ENCODE data around the gene CCDC82.
A peak's percentile ranks its signal among the peaks of the same experiment; 100 is the strongest.
"Not testable (repeated sequence)": the region's sequence is repeated elsewhere in the genome, so short reads cannot be mapped to it uniquely, and the experiment has no call there.

Gene CCDC82

GRCh38 chr11:96412761-96413381 is 23.2 kb upstream of the CCDC82 start:
- ChIA-PET POLR2A (interaction anchor here (1.3 kb wide), 1 partner anchor 23 kb away, joined by 3 read pairs; the partner anchor contains the start of genes CCDC82 and JRKL), CTCF (no interaction called here)
- no peak for DNase-seq (ENCODE audit: extremely low spot score)
- TF ChIP-seq TARDBP (IDR thresholded peaks at IDR 0.05) (no peak), NFRKB (IDR thresholded peaks at IDR 0.05) (no peak), PKNOX1 (IDR thresholded peaks at IDR 0.05) (no peak), LEF1 (IDR thresholded peaks at IDR 0.05; ENCODE audit: borderline replicate concordance) (no peak), CTBP1 (IDR thresholded peaks at IDR 0.05; ENCODE audit: borderline replicate concordance) (no peak)

- POLR2A ChIA-PET; DNase-seq (ENCODE audit: extremely low spot score); CTCF ChIA-PET: not testable (repeated sequence)
- peak; percentile 53; the same call in 1 of the 2 replicates for TF ChIP-seq L3MBTL2 (conservative IDR thresholded peaks at IDR 0.05)
Measured at GRCh38 chr11:96411412-96411811, 21.7 kb upstream of the CCDC82 start.

- DNase-seq (ENCODE audit: extremely low spot score): no peak
- POLR2A ChIA-PET: no interaction called here
- CTCF ChIA-PET: no interaction called here
- TF ChIP-seq ZNF384 (IDR thresholded peaks at IDR 0.05) (no peak), ELF4 (IDR thresholded peaks at IDR 0.05) (no peak), LEF1 (IDR thresholded peaks at IDR 0.05; ENCODE audit: borderline replicate concordance) (no peak), CTBP1 (IDR thresholded peaks at IDR 0.05; ENCODE audit: borderline replicate concordance) (no peak), PKNOX1 (IDR thresholded peaks at IDR 0.05) (no peak), SUZ12 (IDR thresholded peaks at IDR 0.05) (no peak), L3MBTL2 (conservative IDR thresholded peaks at IDR 0.05) (no peak), HDGF (IDR thresholded peaks at IDR 0.05; ENCODE audit: borderline replicate concordance) (no peak), ARNT (IDR thresholded peaks at IDR 0.05) (no peak), FOXM1 (IDR thresholded peaks at IDR 0.05; ENCODE audit: borderline replicate concordance) (no peak), NFRKB (IDR thresholded peaks at IDR 0.05) (no peak), FOXA1 (IDR thresholded peaks at IDR 0.05) (no peak), FOXK2 (IDR thresholded peaks at IDR 0.05) (no peak), TARDBP (IDR thresholded peaks at IDR 0.05) (no peak), BHLHE40 (IDR thresholded peaks at IDR 0.05; ENCODE audit: borderline replicate concordance) (no peak), SP1 (IDR thresholded peaks at IDR 0.05) (no peak)
Measured at GRCh38 chr11:96400697-96401096, 11.0 kb upstream of the CCDC82 start.

DNA sequence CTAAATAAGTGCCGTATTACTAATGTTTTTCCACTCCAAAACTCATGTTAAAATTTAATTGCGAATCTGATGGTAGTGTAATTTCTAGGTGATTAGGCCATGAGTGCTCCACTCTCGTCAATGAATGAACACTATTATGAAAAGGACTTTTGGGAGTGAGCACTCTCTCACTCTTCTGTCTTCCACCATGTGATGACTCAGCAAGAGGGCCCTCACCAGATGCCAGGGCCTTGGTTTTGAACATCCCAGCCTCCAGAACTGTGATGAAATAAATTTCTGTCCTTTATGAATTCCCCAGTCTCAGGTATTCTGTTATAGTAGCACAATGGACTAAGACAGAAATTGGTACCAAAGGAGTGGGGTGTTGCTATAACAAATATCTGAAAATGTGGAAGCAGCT is 8.2 kb upstream of the CCDC82 start:
- POLR2A ChIA-PET: no interaction called here
- no peak for TF ChIP-seq SP1 (IDR thresholded peaks at IDR 0.05)
- DNase-seq (ENCODE audit: extremely low spot score): no peak
- CTCF ChIA-PET: no interaction called here

GRCh38 chr11:96396637-96397036 is 6.9 kb upstream of the CCDC82 start:
- DNase-seq (ENCODE audit: extremely low spot score): no peak
- ChIA-PET POLR2A (no interaction called here), CTCF (interaction anchor here (0.7 kb wide), 1 partner anchor 338 kb away, joined by 3 read pairs; no protein-coding TSS in a partner anchor)
- TF ChIP-seq FOXA1 (IDR thresholded peaks at IDR 0.05) (no peak), PKNOX1 (IDR thresholded peaks at IDR 0.05) (no peak), SP1 (IDR thresholded peaks at IDR 0.05) (no peak), CTBP1 (IDR thresholded peaks at IDR 0.05; ENCODE audit: borderline replicate concordance) (no peak), NFRKB (IDR thresholded peaks at IDR 0.05) (no peak), SUZ12 (IDR thresholded peaks at IDR 0.05) (no peak), FOXM1 (IDR thresholded peaks at IDR 0.05; ENCODE audit: borderline replicate concordance) (no peak), LEF1 (IDR thresholded peaks at IDR 0.05; ENCODE audit: borderline replicate concordance) (no peak), L3MBTL2 (conservative IDR thresholded peaks at IDR 0.05) (no peak), ZNF384 (IDR thresholded peaks at IDR 0.05) (no peak), ARNT (IDR thresholded peaks at IDR 0.05) (no peak), FOXK2 (IDR thresholded peaks at IDR 0.05) (no peak), ELF4 (IDR thresholded peaks at IDR 0.05) (no peak), HDGF (IDR thresholded peaks at IDR 0.05; ENCODE audit: borderline replicate concordance) (no peak)

- TF ChIP-seq LEF1 (IDR thresholded peaks at IDR 0.05; ENCODE audit: borderline replicate concordance) (no peak), FOXM1 (IDR thresholded peaks at IDR 0.05; ENCODE audit: borderline replicate concordance) (no peak), FOXK2 (IDR thresholded peaks at IDR 0.05) (no peak), ELF4 (IDR thresholded peaks at IDR 0.05) (no peak), ZNF384 (IDR thresholded peaks at IDR 0.05) (no peak), SP1 (IDR thresholded peaks at IDR 0.05) (no peak), TARDBP (IDR thresholded peaks at IDR 0.05) (no peak), NFRKB (IDR thresholded peaks at IDR 0.05) (no peak), ARNT (IDR thresholded peaks at IDR 0.05) (no peak), SUZ12 (IDR thresholded peaks at IDR 0.05) (no peak), FOXA1 (IDR thresholded peaks at IDR 0.05) (no peak), PKNOX1 (IDR thresholded peaks at IDR 0.05) (no peak), CTBP1 (IDR thresholded peaks at IDR 0.05; ENCODE audit: borderline replicate concordance) (no peak), HDGF (IDR thresholded peaks at IDR 0.05; ENCODE audit: borderline replicate concordance) (no peak), BHLHE40 (IDR thresholded peaks at IDR 0.05; ENCODE audit: borderline replicate concordance) (no peak), L3MBTL2 (conservative IDR thresholded peaks at IDR 0.05) (no peak)
- ChIA-PET POLR2A (interaction anchor here (1.1 kb wide), 1 partner anchor 559 kb away, joined by 3 read pairs; no protein-coding TSS in a partner anchor), CTCF (interaction anchor here (1.3 kb wide), 1 partner anchor 559 kb away, joined by 7 read pairs; no protein-coding TSS in a partner anchor)
- DNase-seq (ENCODE audit: extremely low spot score): no peak
Measured at GRCh38 chr11:96394773-96395172, 5.1 kb upstream of the CCDC82 start.

Data from HEK293T (cell line).